Stomach (tissue), 4 donors: ENCODE measurements around the gene RSPH10B2.
"Not testable (repeated sequence)": the region's sequence is repeated elsewhere in the genome, so short reads cannot be mapped to it uniquely, and the experiment has no call there.

Experiments used
- CTCF ChIP-seq, 7 experiments: fragments of 450-650 bp in 4 of 7; fragments of 200-600 bp in 3 of 7; sonication (generic) in 3 of 7; IDR thresholded peaks; one replicate each; pipeline ENCODE4 v1.5.1; 2016 to 2019; ENCODE audit warnings: antibody characterized with exemption in 7 of 7, control low read depth in 2 of 7, mild to moderate bottlenecking in 1 of 7
- POLR2A ChIP-seq, 4 donors: fragments of 450-650 bp; IDR thresholded peaks; one replicate each; pipeline ENCODE4 v1.6.1; 2016; ENCODE audit warnings: antibody characterized with exemption in 4 of 4, control low read depth in 2 of 4, mild to moderate bottlenecking in 1 of 4, moderate library complexity in 1 of 4
- POLR2AphosphoS5 ChIP-seq, 3 donors: sonication (generic); formaldehyde crosslinking; IDR thresholded peaks; one replicate each; pipeline ENCODE4 v1.6.1; 2016; ENCODE audit warnings: antibody characterized with exemption in 3 of 3

- TF ChIP-seq POLR2A, CTCF, POLR2AphosphoS5 (IDR thresholded peaks at IDR 0.05): not testable (repeated sequence)
Measured at GRCh38 chr7:6794276-6794675, 40.4 kb downstream of the RSPH10B2 start.
